ENCODE measurements around the gene PTPN1. TPM values are rescaled to one million over a fixed set of nuclear protein-coding genes. Genes with fewer than 3 reads are reported as not detected.

Gene PTPN1
- total RNA-seq, 1 donor from 2014 or later = 20.7 TPM

Small RNA genes lying within 50 kb of the gene (small RNA-seq; reads per million reads assigned to genes)
- not detected for gene COX6CP2 (ENCODE audit: low replicate concordance)
- gene MIR1302-5 (ENCODE audit: low replicate concordance) = not detected
- not detected for gene MIR645 (ENCODE audit: low replicate concordance)
- not detected for gene RF00019 (ENCODE audit: low replicate concordance)

Other genes starting within 250 kb of the PTPN1 start
- gene RIPOR3, start 181.2 kb downstream of the PTPN1 start, total RNA-seq = 12.5 TPM
- 3.2 TPM for gene PARD6B, start 221.2 kb downstream of the PTPN1 start, total RNA-seq